GM10248 (cell line): ENCODE results near the gene KRTAP20-1.

Experiments used
- CTCF ChIA-PET: fragments of 300-600 bp; sonication (Branson Sonifier 250); formaldehyde crosslinking; extraction: SDS; loops from one replicate; lab custom pipeline; 2021; ENCODE audit warnings: antibody characterized with exemption; lab: Yijun Ruan, JAX
- POLR2A ChIA-PET: fragments of 350-650 bp; sonication (Branson Sonifier 250); formaldehyde crosslinking; extraction: SDS; loops from one replicate; lab custom pipeline; 2020; ENCODE audit warnings: antibody characterized with exemption; lab: Yijun Ruan, JAX
- DNase-seq: peaks from one replicate; pipeline ENCODE4 v3.0.0; 2012; ENCODE audit errors: extremely low spot score
- TF ChIP-seq, protein P1 (sequence below): IDR thresholded peaks from 2 replicates; pipeline ENCODE4 v1.5.1; 2012; ENCODE audit warnings: mild to moderate bottlenecking, low read depth; ENCODE audit errors: extremely low read depth, missing control alignments, control extremely low read depth

KRTAP20-1 gene

DNA sequence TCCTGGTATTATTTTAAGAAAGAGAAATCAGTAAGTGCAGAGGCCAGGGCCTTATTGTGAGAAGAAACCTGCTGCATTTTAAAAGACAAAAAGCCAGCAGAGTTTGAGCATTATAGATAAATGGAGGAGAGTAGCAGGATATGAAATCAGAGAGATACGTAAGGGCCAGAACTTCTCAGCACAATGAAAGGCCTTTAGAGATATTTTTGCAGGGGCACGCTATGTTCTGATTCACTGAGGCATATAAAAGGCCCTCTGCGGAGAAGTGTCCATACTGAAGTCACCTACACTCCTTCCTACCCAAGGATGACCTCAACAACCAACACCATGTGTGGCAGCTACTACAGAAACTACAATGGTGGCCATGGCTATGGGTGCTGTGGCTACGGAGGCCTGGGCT, 24.1 kb upstream of the KRTAP20-1 start, which contains the start of gene KRTAP6-3:
Gene KRTAP6-3, plus strand, starts transcription at position 301 of the 400 bp plus-strand sequence. Its CDS starts 6 bp downstream, at position 307.
- DNase-seq: no peak
- ChIA-PET POLR2A (no interaction called here), CTCF (no interaction called here)
- TF ChIP-seq, protein P1, sequence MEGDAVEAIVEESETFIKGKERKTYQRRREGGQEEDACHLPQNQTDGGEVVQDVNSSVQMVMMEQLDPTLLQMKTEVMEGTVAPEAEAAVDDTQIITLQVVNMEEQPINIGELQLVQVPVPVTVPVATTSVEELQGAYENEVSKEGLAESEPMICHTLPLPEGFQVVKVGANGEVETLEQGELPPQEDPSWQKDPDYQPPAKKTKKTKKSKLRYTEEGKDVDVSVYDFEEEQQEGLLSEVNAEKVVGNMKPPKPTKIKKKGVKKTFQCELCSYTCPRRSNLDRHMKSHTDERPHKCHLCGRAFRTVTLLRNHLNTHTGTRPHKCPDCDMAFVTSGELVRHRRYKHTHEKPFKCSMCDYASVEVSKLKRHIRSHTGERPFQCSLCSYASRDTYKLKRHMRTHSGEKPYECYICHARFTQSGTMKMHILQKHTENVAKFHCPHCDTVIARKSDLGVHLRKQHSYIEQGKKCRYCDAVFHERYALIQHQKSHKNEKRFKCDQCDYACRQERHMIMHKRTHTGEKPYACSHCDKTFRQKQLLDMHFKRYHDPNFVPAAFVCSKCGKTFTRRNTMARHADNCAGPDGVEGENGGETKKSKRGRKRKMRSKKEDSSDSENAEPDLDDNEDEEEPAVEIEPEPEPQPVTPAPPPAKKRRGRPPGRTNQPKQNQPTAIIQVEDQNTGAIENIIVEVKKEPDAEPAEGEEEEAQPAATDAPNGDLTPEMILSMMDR: no peak

DNA sequence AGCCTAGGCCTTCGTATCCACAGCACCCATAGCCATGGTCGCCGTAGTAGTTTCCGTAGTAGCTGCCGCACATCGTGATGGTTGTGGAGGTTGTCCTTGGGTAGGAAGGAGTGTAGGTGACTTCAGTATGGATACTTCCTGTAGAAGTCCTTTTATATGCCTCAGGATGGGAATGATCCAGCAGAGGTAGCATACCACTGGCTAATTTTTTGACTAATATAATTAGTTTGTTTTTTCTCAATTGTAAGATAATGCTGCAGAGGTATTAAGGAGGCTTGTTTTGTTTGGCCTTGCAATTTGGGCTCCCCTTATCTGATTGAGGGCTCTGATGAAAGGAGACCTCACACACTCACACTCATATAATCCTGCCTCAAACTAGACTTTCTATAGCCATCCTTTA, 17.4 kb upstream of the KRTAP20-1 start, which contains the start of gene KRTAP6-2:
Gene KRTAP6-2, minus strand, starts transcription at position 101 of the 400 bp plus-strand sequence. Its CDS starts 28 bp downstream, at position 73.
- ChIA-PET POLR2A (no interaction called here), CTCF (no interaction called here)
- DNase-seq: no peak
- TF ChIP-seq, protein P1: no peak

DNA sequence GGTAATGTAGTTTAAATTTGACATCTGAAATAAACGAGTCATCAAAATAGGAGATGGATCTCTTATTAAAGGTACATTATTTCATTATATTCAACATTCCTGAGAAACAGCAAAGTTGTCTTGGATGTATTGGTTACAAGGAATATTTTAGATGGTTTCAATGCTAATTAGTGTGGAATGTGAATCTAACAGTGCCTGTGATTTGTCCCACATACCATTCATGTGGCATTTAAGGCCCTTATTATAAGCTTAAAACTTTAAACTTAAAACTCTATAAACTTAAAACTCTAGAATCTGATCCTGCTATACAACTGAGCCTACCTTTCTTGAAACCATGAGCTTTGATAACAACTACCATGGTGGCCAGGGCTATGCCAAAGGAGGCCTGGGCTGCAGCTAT, 15.4 kb upstream of the KRTAP20-1 start, which contains the start of gene KRTAP22-1:
Gene KRTAP22-1, plus strand, starts transcription at position 301 of the 400 bp plus-strand sequence.
- TF ChIP-seq, protein P1: no peak
- no peak for DNase-seq
- ChIA-PET POLR2A (no interaction called here), CTCF (no interaction called here)

DNA sequence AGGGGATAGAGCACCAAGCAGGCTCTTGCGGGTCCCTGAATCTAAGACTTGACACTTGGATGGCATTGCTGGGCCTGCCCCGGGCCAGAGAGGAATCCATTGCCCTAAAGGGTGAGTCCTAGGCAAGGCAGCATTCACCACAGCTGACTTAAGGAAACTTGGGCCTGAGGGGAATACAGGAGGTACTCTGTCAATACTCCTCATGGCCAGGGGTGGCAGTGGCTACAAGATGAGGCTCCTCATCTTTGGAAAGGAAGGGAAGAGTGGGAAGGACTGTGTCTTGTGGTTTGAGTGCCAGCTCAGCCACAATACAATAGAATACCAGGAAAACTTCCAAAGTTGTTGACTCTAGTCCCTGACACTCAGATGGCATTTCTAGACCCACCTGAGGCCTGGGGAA, 10.3 kb upstream of the KRTAP20-1 start:
- DNase-seq: no peak
- TF ChIP-seq, protein P1: no peak
- CTCF ChIA-PET: no interaction called here
- POLR2A ChIA-PET: no interaction called here

DNA sequence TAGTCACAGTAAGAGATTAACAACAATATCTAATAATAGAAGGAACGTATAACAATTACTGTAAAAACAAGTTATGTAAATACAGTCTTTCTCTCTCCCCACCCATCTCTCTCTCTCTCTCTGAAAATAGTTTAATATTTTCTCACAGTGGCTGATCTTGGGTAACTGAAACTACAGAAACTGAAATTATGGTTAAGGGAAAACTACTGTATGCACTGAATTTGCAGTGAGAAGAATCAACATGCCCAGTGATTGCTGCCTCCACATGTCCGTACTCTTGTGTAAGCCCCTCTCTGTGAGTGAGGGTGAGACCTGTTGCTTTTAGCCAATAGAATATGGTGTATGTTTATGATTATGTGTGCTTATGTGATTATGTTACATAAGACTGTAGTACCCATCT, 4.1 kb upstream of the KRTAP20-1 start:
- DNase-seq: no peak
- TF ChIP-seq, protein P1: no peak
- CTCF ChIA-PET: no interaction called here
- POLR2A ChIA-PET: no interaction called here

DNA sequence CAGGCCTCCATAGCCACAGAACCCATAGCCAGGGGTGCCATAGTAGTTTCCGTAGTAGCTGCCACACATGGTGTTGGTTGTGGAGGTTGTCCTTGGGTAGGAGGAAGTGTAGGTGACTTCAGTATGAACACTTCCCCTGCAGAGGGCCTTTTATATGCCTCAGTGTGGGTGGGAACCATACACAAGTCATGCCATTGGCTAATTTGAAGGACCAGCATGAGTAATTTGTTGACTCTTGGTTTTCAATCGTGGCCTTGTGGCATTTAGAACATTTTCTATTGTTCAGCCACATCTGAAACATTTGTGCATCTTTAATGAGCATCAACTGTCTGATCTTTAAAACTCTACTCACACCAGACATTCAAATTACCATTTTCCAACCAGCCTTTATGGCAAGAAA, 2.4 kb upstream of the KRTAP20-1 start, which contains the start of gene KRTAP6-1:
Gene KRTAP6-1, minus strand, starts transcription at position 95 of the 400 bp plus-strand sequence. Its CDS starts 26 bp downstream, at position 69.
- CTCF ChIA-PET: no interaction called here
- POLR2A ChIA-PET: no interaction called here
- TF ChIP-seq, protein P1: no peak
- no peak for DNase-seq
